C4-2B (cell line): ENCODE measurements around the gene RAB6B.

ENCODE experiments used
- CTCF ChIP-seq: fragments of 450-650 bp; conservative IDR thresholded peaks from 2 replicates; pipeline ENCODE4 v1.5.1; 2017; ENCODE audit warnings: mild to moderate bottlenecking
- ZFX ChIP-seq: fragments of 450-650 bp; IDR thresholded peaks from 2 replicates; pipeline ENCODE4 v1.6.1; 2017

GRCh38 chr3:133820129-133820528 is 75.6 kb downstream of the RAB6B start:
- TF ChIP-seq CTCF (no peak), ZFX (no peak)
